HEK293 (cell line): ENCODE measurements around the gene AHRR.

Experiments used
- CTCF ChIA-PET: fragments of 350-600 bp; formaldehyde crosslinking; extraction: SDS; loops from one replicate; lab custom pipeline; 2021; ENCODE audit warnings: antibody characterized with exemption; lab: Yijun Ruan, JAX
- POLR2A ChIA-PET: fragments of 300-600 bp; formaldehyde crosslinking; extraction: SDS; loops from one replicate; lab custom pipeline; 2020; ENCODE audit warnings: antibody characterized with exemption, inconsistent platforms; lab: Yijun Ruan, JAX
- H3K27ac ChIP-seq: fragments of 200-500 bp; sonication (Bioruptor generic); 2 replicates; pipeline ENCODE4 v1.5.1; 2014; ENCODE audit warnings: low read depth, low read length, control low read depth, inconsistent platforms; ENCODE audit errors: extremely low read depth
- H3K36me3 ChIP-seq, 2 experiments: fragments of 200-500 bp in 1 of 2; sonication (Bioruptor generic) in 1 of 2; 1 replicate in 1 of 2; 2 replicates in 1 of 2; pipeline ENCODE4 v1.5.1; 2014 to 2017; ENCODE audit warnings: inconsistent platforms in 2 of 2, low read length in 2 of 2; ENCODE audit not compliant: control insufficient read depth in 2 of 2, insufficient read depth in 1 of 2
- H3K4me1 ChIP-seq: fragments of 200-500 bp; sonication (Bioruptor generic); 2 replicates; pipeline ENCODE4 v1.5.1; 2014; ENCODE audit warnings: mild to moderate bottlenecking, low read length, inconsistent platforms; ENCODE audit not compliant: control insufficient read depth, insufficient read depth
- H3K4me3 ChIP-seq: 2 replicates; pipeline ENCODE4 v1.5.1; 2011; ENCODE audit warnings: low read depth, mild to moderate bottlenecking, control low read depth, low read length, moderate library complexity
- H3K9me3 ChIP-seq: fragments of 200-500 bp; sonication (Bioruptor generic); 2 replicates; pipeline ENCODE4 v1.5.1; 2014; ENCODE audit warnings: low read depth, low read length, inconsistent platforms; ENCODE audit not compliant: control insufficient read depth, insufficient read depth
- EGR2 ChIP-seq: fragments of 450-650 bp; formaldehyde crosslinking; IDR thresholded peaks from 2 replicates; pipeline ENCODE4 v1.5.1; 2016; ENCODE audit warnings: low read depth, missing biosample characterization, missing genetic modification characterization
- OSR2 ChIP-seq: fragments of 450-650 bp; formaldehyde crosslinking; IDR thresholded peaks from 2 replicates; pipeline ENCODE4 v1.5.1; 2016; ENCODE audit warnings: missing biosample characterization, missing genetic modification characterization
- ZNF133 ChIP-seq: fragments of 450-650 bp; formaldehyde crosslinking; IDR thresholded peaks from 2 replicates; pipeline ENCODE4 v1.5.1; 2016; ENCODE audit warnings: missing biosample characterization, missing genetic modification characterization
- ZNF146 ChIP-seq: fragments of 450-650 bp; formaldehyde crosslinking; IDR thresholded peaks from 2 replicates; pipeline ENCODE4 v1.5.1; 2016; ENCODE audit warnings: missing biosample characterization, missing genetic modification characterization
- ZNF155 ChIP-seq: fragments of 450-650 bp; formaldehyde crosslinking; IDR thresholded peaks from 2 replicates; pipeline ENCODE4 v1.5.1; 2016; ENCODE audit warnings: missing biosample characterization, missing genetic modification characterization
- ZNF302 ChIP-seq: fragments of 450-650 bp; formaldehyde crosslinking; IDR thresholded peaks from 2 replicates; pipeline ENCODE4 v1.5.1; 2016; ENCODE audit warnings: missing biosample characterization, missing genetic modification characterization, low read depth
- ZNF391 ChIP-seq: fragments of 450-650 bp; formaldehyde crosslinking; IDR thresholded peaks from 2 replicates; pipeline ENCODE4 v1.5.1; 2016; ENCODE audit warnings: low read depth, missing biosample characterization, missing genetic modification characterization, borderline replicate concordance
- ZNF416 ChIP-seq: fragments of 450-650 bp; formaldehyde crosslinking; IDR thresholded peaks from 2 replicates; pipeline ENCODE4 v1.5.1; 2016; ENCODE audit warnings: missing biosample characterization, missing genetic modification characterization
- ZNF621 ChIP-seq: fragments of 450-650 bp; formaldehyde crosslinking; IDR thresholded peaks from 2 replicates; pipeline ENCODE4 v1.5.1; 2017; ENCODE audit warnings: missing biosample characterization, missing genetic modification characterization
- ZSCAN23 ChIP-seq: fragments of 450-650 bp; formaldehyde crosslinking; IDR thresholded peaks from 2 replicates; pipeline ENCODE4 v1.5.1; 2016; ENCODE audit warnings: missing biosample characterization, missing genetic modification characterization
- TF ChIP-seq, protein P1 (sequence below): fragments of 450-650 bp; formaldehyde crosslinking; IDR thresholded peaks from 2 replicates; pipeline ENCODE4; 2016; ENCODE audit warnings: missing biosample characterization, missing genetic modification characterization
- TF ChIP-seq, protein P2 (sequence below): fragments of 450-650 bp; formaldehyde crosslinking; IDR thresholded peaks from 2 replicates; pipeline ENCODE4 v1.5.1; 2016; ENCODE audit warnings: missing biosample characterization, missing genetic modification characterization
- TF ChIP-seq, protein P3 (sequence below): fragments of 450-650 bp; formaldehyde crosslinking; IDR thresholded peaks from 2 replicates; pipeline ENCODE4 v1.5.1; 2016; ENCODE audit warnings: missing biosample characterization, missing genetic modification characterization
- TF ChIP-seq, protein P4 (sequence below): fragments of 450-650 bp; formaldehyde crosslinking; IDR thresholded peaks from 2 replicates; pipeline ENCODE4 v1.5.1; 2016; ENCODE audit warnings: missing biosample characterization, missing genetic modification characterization
- TF ChIP-seq, protein P5 (sequence below): fragments of 450-650 bp; formaldehyde crosslinking; conservative IDR thresholded peaks from 2 replicates; pipeline ENCODE4 v1.5.1; 2016; ENCODE audit warnings: low read depth, missing biosample characterization, missing genetic modification characterization
- TF ChIP-seq, protein P6 (sequence below): fragments of 450-650 bp; formaldehyde crosslinking; IDR thresholded peaks from 2 replicates; pipeline ENCODE4 v1.5.1; 2016; ENCODE audit warnings: missing biosample characterization, missing genetic modification characterization

Gene AHRR

DNA sequence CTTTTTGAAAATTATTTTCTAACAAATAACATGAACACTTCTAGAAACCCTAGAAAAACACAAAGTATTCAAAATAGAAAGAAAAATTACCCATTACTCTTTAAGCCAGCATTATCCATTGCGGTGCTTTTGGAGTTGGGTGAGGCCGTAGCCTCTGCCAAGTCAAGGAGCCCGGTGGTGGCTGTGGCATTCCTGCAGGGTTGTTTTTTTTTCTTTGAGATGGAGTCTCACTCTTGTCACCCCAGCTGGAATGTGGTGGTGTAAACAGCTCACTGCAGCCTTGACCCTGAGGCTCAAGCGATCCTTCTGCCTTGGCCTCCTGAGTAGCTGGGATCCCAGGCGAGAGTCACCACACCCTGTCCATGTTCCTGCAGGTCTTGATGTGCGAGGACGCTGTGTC lies 8.2 kb upstream of the AHRR start:
- H3K27ac ChIP-seq = no peak overlapping the region
- no peaks in the 10 kb centered on the region for H3K9me3 ChIP-seq
- ChIA-PET CTCF (interaction anchor here (1.0 to 2.3 kb wide), 3 partner anchors 118 to 358 kb away, joined by 3 to 8 read pairs (median 4); no protein-coding TSS in a partner anchor), POLR2A (no interaction called here)
- TF ChIP-seq OSR2 (tag by site-specific recombination) (no peak), ZNF146 (tag by site-specific recombination) (no peak), ZNF302 (tag by site-specific recombination) (no peak), ZNF133 (tag by site-specific recombination) (no peak), ZNF416 (tag by site-specific recombination) (no peak), ZNF621 (no peak), ZNF155 (tag by site-specific recombination) (no peak), EGR2 (tag by site-specific recombination) (no peak), ZNF391 (tag by site-specific recombination) (no peak), ZSCAN23 (tag by site-specific recombination) (no peak)
- TF ChIP-seq, protein P1, sequence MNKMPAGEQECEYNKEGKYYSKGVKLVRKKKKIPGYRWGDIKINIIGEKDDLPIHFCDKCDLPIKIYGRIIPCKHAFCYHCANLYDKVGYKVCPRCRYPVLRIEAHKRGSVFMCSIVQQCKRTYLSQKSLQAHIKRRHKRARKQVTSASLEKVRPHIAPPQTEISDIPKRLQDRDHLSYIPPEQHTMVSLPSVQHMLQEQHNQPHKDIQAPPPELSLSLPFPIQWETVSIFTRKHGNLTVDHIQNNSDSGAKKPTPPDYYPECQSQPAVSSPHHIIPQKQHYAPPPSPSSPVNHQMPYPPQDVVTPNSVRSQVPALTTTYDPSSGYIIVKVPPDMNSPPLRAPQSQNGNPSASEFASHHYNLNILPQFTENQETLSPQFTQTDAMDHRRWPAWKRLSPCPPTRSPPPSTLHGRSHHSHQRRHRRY (tag by site-specific recombination) = no peak
- TF ChIP-seq, protein P2, sequence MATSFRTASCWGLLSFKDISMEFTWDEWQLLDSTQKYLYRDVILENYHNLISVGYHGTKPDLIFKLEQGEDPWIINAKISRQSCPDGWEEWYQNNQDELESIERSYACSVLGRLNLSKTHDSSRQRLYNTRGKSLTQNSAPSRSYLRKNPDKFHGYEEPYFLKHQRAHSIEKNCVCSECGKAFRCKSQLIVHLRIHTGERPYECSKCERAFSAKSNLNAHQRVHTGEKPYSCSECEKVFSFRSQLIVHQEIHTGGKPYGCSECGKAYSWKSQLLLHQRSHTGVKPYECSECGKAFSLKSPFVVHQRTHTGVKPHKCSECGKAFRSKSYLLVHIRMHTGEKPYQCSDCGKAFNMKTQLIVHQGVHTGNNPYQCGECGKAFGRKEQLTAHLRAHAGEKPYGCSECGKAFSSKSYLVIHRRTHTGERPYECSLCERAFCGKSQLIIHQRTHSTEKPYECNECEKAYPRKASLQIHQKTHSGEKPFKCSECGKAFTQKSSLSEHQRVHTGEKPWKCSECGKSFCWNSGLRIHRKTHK = no peak
- TF ChIP-seq, protein P3, sequence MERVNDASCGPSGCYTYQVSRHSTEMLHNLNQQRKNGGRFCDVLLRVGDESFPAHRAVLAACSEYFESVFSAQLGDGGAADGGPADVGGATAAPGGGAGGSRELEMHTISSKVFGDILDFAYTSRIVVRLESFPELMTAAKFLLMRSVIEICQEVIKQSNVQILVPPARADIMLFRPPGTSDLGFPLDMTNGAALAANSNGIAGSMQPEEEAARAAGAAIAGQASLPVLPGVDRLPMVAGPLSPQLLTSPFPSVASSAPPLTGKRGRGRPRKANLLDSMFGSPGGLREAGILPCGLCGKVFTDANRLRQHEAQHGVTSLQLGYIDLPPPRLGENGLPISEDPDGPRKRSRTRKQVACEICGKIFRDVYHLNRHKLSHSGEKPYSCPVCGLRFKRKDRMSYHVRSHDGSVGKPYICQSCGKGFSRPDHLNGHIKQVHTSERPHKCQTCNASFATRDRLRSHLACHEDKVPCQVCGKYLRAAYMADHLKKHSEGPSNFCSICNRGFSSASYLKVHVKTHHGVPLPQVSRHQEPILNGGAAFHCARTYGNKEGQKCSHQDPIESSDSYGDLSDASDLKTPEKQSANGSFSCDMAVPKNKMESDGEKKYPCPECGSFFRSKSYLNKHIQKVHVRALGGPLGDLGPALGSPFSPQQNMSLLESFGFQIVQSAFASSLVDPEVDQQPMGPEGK = no peak
- TF ChIP-seq, protein P4, sequence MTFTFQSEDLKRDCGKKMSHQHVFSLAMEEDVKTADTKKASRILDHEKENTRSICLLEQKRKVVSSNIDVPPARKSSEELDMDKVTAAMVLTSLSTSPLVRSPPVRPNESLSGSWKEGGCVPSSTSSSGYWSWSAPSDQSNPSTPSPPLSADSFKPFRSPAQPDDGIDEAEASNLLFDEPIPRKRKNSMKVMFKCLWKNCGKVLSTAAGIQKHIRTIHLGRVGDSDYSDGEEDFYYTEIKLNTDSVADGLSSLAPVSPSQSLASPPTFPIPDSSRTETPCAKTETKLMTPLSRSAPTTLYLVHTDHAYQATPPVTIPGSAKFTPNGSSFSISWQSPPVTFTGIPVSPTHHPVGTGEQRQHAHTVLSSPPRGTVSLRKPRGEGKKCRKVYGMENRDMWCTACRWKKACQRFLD (tag by site-specific recombination) = no peak
- TF ChIP-seq, protein P5, sequence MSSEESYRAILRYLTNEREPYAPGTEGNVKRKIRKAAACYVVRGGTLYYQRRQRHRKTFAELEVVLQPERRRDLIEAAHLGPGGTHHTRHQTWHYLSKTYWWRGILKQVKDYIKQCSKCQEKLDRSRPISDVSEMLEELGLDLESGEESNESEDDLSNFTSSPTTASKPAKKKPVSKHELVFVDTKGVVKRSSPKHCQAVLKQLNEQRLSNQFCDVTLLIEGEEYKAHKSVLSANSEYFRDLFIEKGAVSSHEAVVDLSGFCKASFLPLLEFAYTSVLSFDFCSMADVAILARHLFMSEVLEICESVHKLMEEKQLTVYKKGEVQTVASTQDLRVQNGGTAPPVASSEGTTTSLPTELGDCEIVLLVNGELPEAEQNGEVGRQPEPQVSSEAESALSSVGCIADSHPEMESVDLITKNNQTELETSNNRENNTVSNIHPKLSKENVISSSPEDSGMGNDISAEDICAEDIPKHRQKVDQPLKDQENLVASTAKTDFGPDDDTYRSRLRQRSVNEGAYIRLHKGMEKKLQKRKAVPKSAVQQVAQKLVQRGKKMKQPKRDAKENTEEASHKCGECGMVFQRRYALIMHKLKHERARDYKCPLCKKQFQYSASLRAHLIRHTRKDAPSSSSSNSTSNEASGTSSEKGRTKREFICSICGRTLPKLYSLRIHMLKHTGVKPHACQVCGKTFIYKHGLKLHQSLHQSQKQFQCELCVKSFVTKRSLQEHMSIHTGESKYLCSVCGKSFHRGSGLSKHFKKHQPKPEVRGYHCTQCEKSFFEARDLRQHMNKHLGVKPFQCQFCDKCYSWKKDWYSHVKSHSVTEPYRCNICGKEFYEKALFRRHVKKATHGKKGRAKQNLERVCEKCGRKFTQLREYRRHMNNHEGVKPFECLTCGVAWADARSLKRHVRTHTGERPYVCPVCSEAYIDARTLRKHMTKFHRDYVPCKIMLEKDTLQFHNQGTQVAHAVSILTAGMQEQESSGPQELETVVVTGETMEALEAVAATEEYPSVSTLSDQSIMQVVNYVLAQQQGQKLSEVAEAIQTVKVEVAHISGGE (tag by site-specific recombination) = no peak
- TF ChIP-seq, protein P6, sequence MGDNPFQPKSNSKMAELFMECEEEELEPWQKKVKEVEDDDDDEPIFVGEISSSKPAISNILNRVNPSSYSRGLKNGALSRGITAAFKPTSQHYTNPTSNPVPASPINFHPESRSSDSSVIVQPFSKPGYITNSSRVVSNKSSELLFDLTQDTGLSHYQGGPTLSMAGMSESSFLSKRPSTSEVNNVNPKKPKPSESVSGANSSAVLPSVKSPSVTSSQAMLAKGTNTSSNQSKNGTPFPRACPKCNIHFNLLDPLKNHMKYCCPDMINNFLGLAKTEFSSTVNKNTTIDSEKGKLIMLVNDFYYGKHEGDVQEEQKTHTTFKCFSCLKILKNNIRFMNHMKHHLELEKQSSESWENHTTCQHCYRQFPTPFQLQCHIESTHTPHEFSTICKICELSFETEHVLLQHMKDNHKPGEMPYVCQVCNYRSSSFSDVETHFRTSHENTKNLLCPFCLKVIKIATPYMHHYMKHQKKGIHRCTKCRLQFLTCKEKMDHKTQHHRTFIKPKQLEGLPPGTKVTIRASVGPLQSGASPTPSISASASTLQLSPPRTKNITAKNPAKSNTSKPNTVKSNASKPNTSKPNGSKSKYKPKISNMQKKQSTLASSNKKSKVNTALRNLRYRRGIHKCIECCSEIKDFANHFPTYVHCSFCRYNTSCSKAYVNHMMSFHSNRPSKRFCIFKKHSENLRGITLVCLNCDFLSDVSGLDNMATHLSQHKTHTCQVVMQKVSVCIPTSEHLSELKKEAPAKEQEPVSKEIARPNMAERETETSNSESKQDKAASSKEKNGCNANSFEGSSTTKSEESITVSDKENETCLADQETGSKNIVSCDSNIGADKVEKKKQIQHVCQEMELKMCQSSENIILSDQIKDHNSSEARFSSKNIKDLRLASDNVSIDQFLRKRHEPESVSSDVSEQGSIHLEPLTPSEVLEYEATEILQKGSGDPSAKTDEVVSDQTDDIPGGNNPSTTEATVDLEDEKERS = no peak
- no peak overlapping the region for H3K4me3 ChIP-seq
- H3K4me1 ChIP-seq = peaks cover 3% of the 10 kb centered on the region; the same call in 1 of the 2 replicates
- peaks cover 0 to 28% of the 10 kb centered on the region in 2 experiments; a peak in 2 of 3 replicates for H3K36me3 ChIP-seq
